Stimulated activated CD4-positive, alpha-beta T cell treated with anti-CD3 and anti-CD28 coated beads, Interleukin-2, amount 100 ng/mL, for 48 hours (primary cell): Measurements from ENCODE around the gene NAA30.

ENCODE experiments used
- DNase-seq, 2 donors: peaks; one replicate each; pipeline ENCODE4 v3.0.0-alpha.2; 2020

NAA30 gene

DNA sequence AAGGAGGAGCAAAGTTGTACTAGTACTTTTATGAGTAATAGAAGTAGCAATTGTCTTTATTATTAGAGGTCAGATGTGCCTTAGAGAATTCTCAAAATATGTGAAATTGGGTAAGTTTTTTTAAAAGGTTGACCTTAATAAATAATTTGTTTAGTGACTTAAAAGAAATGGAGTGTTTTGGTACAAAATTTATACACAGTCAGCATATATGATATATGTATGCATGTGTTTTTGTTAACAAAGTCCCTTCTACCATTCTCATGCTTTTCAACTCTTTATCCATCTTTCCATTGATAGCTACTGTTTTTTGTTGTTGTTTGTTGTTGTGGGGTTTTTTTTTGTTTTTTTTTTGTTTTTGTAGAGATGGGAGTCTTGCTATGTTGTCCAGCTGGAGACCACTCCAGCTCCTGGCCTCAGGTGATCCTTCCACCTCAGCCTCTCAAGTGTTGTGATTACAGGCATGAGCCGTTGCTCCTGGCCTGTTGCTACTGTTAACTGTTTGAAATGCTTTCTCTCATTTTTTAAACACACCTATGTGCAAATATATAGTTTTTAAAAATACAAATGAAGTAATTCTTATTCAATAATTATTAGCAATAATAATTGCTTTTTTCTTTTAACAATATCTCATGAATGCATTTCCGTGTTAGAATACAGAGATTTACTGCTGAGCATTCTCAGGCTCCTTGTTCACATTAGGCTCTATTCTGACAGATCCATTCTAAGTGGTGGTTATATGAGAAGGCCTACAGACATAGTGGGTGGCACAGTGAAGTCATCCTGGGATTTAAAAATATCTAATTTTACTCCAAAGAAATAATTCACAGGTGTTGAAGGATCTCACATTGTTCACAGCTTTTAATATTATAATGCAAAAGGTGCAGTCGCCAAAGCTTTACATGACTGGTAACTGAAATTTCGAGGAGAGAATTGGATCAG, 10.4 kb downstream of the NAA30 start:
- DNase-seq = no peak

DNA sequence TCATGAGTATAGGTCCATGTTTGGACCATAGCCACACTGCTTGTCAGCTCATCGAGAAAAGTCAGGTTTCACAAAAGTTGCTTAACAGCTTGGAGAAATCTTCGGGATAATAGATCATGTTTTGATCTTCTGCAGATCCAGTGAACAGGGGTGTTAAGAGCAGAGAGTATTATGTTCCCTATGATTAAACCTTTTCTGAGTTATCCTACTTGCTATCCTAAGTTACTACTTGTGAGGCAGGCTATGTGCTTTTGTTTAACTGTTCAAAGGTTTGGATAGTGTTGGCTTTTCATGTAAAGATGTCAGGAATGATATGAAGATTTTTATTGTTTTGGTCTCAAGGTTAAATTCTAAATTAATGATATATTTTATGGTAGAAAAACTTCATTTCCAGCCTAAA, 11.1 kb downstream of the NAA30 start:
- no peak for DNase-seq

DNA sequence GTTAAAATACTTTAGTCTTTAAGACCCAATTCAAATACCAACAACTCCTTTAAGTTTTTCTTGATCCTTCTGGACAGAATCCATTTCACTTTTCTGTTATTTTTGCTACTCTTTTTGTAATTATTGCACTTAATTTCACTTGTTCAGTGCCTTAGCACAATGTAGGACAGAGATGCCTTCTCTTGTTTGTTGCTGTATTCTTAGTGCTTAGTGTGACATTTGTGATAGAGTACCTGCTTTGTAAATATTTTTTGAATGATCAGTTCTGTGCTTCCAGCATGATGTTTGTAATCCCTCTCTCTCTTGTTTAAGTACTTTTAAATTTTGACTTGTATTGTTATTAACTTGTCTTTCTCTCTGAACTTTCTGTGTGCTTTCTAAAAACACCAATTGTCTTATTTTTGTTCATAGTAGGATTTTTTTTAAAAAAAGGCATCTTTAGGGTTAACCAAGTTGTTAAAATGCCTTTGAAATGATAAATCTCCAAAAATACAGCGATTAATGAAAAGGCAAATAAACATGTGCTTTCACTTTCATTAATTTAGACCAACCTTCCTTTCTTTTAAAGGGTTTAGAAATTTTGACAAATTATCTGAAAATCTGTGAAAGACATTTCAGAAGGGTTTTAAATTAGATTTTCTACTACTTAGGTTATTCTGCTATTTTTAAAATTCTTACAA, 11.9 kb downstream of the NAA30 start:
- no peak for DNase-seq

DNA sequence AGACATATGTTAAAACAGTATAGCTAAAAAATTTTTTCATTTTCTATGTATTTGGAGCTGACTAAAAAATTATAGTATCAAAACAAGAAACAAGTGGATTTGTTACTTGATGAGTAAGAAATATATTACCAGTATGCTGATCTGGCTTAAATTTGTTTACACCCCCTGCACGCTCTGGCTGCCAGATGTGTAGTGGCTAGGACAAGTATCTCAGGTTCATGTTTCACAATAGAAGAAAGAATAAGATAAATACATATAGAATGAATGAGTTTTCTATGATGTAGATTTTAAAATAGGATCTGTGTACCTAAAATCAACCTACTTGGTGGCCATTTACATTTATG, 13.1 kb downstream of the NAA30 start:
- no peak for DNase-seq

DNA sequence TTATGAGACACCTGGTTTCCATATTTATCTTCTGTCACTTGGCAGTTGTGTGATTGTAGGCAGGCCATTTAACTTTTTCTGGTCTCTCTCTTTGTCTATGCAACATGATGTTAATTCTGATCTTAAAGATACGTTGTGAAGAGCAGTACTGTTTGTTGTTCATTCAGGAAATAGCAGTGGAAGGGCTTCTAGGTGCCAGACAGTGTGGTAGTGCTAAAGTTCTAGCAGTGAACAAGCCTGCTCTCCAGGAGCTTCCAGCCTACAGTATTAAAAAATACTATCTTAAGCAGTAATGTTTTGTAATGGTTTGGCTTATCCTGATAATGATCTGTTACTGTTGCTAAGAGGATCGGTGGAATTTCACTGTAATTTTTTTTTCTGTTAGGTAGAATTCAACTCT, 15.2 kb downstream of the NAA30 start:
- no peak for DNase-seq

DNA sequence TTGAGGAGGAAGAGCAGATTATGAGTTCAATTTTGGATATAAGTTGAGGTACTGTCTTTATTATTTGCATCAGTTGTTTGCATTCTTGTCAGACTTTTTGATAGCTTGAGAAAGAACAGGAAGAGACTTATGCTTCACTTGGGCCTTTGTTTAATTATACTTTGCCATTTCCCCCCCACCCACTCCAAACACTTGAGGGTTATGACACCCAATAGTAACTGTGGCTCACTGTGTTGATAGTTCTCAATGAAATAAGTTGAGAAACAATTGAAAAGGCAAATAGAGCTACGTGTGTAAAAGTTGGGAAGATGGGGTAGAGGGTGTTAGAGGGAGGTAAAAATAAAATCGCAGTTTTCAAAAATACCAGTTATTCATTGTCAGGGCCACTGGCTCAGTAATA, 17.7 kb downstream of the NAA30 start:
- DNase-seq = no peak

DNA sequence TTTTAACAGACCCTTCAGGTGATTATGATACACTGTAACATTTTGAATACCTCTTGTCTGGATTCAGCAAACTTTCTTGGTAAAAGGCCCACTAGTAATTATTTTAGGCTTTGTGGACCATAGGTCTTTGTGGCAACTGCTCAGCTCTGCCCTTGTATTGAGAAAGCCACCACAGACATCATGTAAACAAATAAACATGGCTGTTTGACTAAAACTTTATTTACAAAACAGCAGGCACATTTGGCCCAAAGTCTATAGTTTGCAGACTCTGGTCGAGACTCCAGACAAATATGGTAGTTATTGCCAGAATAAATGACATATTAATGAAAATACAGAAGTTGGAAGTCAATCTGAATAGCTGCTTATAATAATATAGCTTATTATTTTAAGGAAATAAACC, 18.2 kb downstream of the NAA30 start:
- no peak for DNase-seq

DNA sequence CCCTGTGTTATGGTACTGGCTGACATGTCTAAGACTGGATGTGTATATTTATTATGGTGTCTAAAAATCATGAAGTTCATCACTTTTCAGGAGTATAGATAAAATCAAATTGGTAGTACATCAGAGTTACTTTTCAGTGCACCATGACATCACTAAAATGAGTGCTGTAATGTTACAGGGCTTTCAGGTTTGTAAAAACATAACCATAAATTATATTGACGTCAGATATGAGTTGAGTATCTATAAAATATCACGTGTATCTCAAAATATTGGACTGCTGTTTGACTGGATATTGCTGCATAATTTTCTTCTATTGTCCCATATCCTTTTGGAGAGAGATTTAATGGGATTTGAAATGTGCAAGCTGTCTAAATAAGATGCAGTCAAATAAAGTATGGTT, 22.0 kb downstream of the NAA30 start:
- no peak for DNase-seq

DNA sequence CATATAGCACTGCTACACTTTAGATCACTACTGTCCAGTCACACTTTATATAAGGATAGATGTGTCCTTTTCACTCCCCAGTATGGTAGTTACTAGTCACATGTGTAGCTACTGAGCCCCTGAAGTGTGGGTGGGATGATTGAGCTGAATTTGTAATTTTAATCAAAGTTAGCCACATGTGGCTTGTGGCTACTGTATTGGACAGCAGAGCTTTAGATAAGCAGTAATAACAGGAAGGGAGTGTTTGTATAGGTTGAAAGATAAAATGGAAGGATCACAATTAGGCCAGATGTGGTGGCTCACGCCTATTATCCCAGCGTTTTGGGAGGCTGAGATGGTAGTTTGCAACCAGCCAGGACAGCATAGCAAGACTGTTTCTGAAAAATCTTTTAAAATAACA, 23.5 kb downstream of the NAA30 start:
- DNase-seq = no peak

DNA sequence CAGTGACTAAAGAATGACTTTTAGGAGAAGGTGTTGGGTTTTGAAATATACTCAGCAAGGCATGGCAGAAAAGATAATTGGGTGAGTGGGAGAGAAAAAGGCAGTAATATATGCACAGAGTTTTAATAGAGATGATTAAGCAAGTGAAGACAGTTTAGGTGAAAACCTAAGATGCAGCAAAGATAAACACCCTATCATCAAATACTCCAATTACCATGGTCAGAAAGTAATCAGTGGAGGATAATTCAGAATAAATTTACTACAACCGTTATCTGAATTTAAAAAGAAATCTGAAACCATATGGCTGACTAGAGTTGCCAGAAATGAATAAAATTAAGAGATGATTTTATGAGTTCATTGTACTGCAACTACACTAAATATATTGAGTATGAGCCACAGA, 26.8 kb downstream of the NAA30 start:
- DNase-seq = no peak

DNA sequence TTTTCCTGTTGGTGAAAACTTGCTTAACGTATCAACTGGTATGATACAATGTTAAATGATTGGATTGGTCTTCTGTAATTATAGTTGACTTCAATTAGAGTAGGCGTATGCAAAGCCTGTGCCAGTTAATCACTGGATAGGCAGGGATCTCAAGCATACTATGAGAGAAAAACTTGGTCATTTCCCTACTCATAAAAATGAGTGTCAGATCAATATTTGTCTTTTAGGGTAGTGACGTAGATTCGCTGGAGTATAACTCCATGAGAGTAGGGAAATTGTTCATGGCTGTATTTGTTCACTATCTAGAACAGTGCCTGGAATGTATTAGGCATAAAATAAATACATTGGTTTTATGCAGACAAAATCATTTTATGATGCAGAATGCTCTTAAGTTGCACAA, 28.6 kb downstream of the NAA30 start:
- no peak for DNase-seq

DNA sequence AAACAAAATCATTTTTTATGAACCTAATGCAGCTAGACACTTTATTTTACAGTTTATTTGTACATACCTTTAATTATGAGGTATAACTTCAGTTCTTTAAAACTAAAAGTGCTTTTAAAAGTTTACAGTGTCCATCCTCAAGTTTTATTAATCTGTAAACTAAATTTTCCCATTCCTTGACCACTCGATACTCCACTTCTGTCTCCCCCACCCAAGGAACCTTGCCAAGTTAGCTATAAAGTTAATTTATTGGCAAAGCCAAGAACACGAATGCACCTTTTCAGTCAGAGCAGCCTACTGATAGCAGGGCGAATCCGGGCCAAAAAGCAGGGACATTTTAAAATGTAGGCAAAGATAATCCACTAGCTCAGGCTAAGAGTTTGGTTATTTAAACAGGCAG, 29.6 kb downstream of the NAA30 start:
- no peak for DNase-seq

DNA sequence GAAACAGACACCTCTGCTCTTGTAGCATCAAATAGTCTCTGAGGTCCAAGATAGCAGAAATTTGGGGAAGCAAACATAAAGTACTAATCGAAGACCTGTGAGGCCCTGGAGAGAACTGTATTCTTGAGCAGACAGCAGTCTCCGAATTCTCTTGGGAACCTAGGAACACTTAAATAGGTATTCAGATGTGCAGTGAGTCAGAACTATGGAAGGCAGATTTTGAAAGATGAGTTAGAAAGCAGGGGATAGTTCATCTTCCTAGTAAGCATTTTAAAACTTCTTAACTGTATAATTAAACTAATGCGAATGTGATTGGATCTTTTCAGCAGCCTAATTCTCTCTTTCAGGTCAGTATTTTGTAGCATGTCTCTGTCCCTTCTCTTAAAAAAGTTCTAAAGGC, 30.6 kb downstream of the NAA30 start:
- no peak for DNase-seq

DNA sequence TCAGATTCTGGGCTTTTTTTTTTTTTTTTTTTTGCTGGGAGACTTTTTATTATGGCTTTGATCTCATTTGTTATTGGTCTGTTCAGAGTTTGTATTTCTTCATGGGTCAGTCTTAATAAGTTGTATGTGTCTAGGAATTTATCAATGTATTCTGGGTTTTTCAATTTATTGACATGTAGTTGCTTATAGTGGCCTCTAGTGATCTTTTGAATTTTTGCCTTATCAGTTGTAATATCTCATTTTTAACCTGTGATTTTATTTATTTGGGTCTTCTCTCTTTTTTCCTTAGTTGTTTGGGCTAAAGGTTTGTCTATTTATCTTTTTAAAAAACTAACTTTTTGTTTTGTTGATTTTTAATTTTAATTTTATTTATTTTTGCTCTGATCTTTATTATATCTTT, 45.5 kb downstream of the NAA30 start:
- no peak for DNase-seq

DNA sequence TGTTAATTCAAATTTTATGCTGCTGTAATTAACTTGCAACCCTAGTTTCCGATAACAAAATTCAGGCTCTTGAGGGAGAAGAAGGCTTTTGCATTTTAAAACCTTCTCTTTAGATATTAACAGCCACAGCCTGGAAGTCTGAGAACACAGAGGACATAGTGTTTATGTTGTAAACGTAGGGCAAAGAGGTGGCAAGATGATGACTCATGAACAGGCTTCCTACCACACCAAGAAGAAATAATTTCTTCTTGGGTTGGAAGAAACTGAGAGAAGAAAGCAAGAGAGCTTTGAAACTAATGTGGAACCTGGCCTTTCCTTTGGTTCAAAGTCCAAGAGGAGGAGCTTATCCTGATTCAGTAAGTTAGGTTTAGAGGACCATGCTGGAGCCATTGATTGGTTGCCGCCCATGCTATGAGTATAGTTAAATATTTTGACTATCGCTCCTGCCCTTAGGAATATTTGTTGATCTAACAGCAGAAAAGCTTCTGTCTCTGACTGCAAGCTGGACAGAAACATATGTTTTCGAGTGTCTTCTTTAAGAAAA, 71.5 kb downstream of the NAA30 start:
- no peak for DNase-seq

DNA sequence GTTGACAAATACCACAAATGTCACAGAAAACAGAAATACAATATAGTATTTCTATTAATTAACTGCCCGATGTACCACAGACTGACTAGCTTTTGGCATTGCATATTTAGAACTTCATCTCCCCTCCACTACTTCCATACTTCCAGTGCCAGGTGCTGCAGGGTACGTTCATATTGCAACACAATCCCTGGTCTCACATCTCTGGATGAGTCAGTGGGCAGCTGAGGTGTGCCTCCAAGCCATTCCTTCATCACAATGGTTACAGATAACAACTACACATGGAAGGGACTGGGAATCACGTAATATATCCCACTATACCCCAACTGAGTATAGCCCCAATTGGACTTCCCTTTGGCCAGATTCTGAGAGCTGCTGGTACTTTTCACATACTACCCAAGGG, 72.2 kb downstream of the NAA30 start:
- no peak for DNase-seq

DNA sequence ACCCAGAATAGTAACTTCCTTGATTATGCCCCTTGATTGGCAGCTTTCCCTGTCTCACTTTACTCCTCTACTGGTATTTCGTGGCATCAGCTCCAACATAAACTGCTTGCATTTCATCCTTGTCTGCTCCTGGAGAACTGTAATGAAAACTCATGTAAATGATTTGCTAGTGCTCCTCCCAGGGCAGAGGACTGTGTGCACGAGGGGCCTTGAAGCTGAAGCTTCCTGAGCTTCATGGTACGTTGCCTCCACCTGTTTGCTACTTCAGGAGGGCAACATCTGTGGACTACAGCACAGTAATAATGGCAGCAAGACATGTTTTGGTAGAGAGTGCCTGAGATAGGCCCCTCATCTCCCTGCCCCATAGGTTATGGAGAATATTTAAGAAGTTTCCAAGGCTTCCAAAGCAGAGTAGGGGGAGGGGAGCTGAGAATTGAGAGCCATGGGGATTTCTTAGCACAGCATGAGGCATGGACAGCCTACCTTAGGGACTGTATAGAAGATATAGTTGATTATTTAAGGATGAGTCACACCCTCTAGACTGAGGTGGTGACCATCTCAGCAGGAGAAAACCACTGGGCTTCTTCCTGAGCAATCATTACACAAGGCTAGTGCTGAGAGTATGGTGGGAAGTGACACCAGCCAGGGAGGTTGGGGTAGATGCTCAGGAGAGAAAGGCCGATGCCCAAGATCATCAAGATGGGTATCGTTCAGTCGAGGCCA, 73.8 kb downstream of the NAA30 start:
- DNase-seq = no peak
